Muscle of arm (tissue), 12 donors: Measurements from ENCODE around the gene RABGAP1. TPM values are rescaled to one million over a fixed set of nuclear protein-coding genes. Genes with fewer than 3 reads are reported as not detected.

Experiments used
- DNase-seq: peaks from one replicate; pipeline ENCODE4 v3.0.0-alpha.2; 2013
- polyA plus RNA-seq, 12 donors: library from polyadenylated mRNA; unstranded; fragments of 120-200 nt; gene quantifications; one replicate each; pipeline ENCODE4 v1.2.1, GENCODE V29; 2013; ENCODE audit not compliant: insufficient read length in 12 of 12

RABGAP1 gene
- polyA plus RNA-seq, 12 donors, result 20.9 to 63.0 (median 39.2) TPM; not detected in 1

- peak; percentile 34 for DNase-seq
These were observed 888 bp downstream of the RABGAP1 start for GRCh38 chr9:122941582-122942234.

GRCh38 chr9:122944960-122945888 is 4.4 kb downstream of the RABGAP1 start:
- no peak for DNase-seq

- no peak for DNase-seq
These were observed 5.7 kb downstream of the RABGAP1 start for GRCh38 chr9:122946461-122947005.

- DNase-seq, result no peak
These were observed 7.5 kb downstream of the RABGAP1 start for GRCh38 chr9:122948313-122948712.

GRCh38 chr9:122949696-122950095 is 8.9 kb downstream of the RABGAP1 start:
- no peak for DNase-seq

GRCh38 chr9:122950263-122950662 is 9.4 kb downstream of the RABGAP1 start:
- no peak for DNase-seq

- no peak for DNase-seq
These were observed 10.2 kb downstream of the RABGAP1 start for GRCh38 chr9:122951056-122951455.

- DNase-seq, result no peak
These were observed 13.5 kb downstream of the RABGAP1 start for GRCh38 chr9:122954253-122954691.

- DNase-seq, result no peak
These were observed 15.1 kb downstream of the RABGAP1 start for GRCh38 chr9:122955961-122956360.

- DNase-seq, result no peak
These were observed 20.3 kb downstream of the RABGAP1 start for GRCh38 chr9:122961139-122961538.

GRCh38 chr9:122975196-122975595 is 34.4 kb downstream of the RABGAP1 start:
- no peak for DNase-seq

- DNase-seq, result no peak
These were observed 37.8 kb downstream of the RABGAP1 start for GRCh38 chr9:122978601-122979000.

- no peak for DNase-seq
These were observed 45.2 kb downstream of the RABGAP1 start for GRCh38 chr9:122986010-122986409.

GRCh38 chr9:122988141-122988540 is 47.3 kb downstream of the RABGAP1 start:
- no peak for DNase-seq

GRCh38 chr9:122988920-122989621 is 48.3 kb downstream of the RABGAP1 start:
- DNase-seq, result no peak

GRCh38 chr9:122991370-122991830 is 50.6 kb downstream of the RABGAP1 start:
- peak; percentile 21 for DNase-seq

GRCh38 chr9:122996586-122996985 is 55.8 kb downstream of the RABGAP1 start:
- no peak for DNase-seq

GRCh38 chr9:122998448-122998847 is 57.6 kb downstream of the RABGAP1 start:
- DNase-seq, result no peak

- no peak for DNase-seq
These were observed 59.7 kb downstream of the RABGAP1 start for GRCh38 chr9:123000371-123001068.

GRCh38 chr9:123002754-123003153 is 61.9 kb downstream of the RABGAP1 start:
- DNase-seq, result no peak

GRCh38 chr9:123003466-123003865 is 62.6 kb downstream of the RABGAP1 start:
- no peak for DNase-seq
